IMR-90 (cell line): ENCODE results near the gene MAP1A. TPM values are rescaled to one million over a fixed set of nuclear protein-coding genes. Genes with fewer than 3 reads are reported as not detected.

Source experiments
- ATAC-seq: fragments of 200-7000 bp; cut with Tn5 transposase; 2 replicates; pipeline ENCODE4 v1.9.1; 2020; ENCODE audit warnings: low read depth, mild to moderate bottlenecking, moderate library complexity
- BruUV-seq: library from RNA; stranded (reverse); fragments of 400-500 nt; replicated peaks from 2 replicates; lab custom pipeline; 2021; lab: Mats Ljungman, UMichigan
- CTCF ChIA-PET: fragments of 300-600 bp; formaldehyde crosslinking; extraction: SDS; loops from one replicate; lab custom pipeline; 2021; ENCODE audit warnings: antibody characterized with exemption; lab: Yijun Ruan, JAX
- POLR2A ChIA-PET: fragments of 300-600 bp; sonication (Branson Sonifier 250); formaldehyde crosslinking; loops from one replicate; lab custom pipeline; 2022; ENCODE audit warnings: antibody characterized with exemption; ENCODE audit not compliant: unreplicated experiment; lab: Charles Lee
- DNase-seq: peaks from one replicate; pipeline ENCODE4 v3.0.0; 2013
- H2AFZ ChIP-seq: replicated peaks from 2 replicates; pipeline ENCODE3; 2013; ENCODE audit warnings: low read length, mild to moderate bottlenecking; ENCODE audit not compliant: poor library complexity
- H2AK5ac ChIP-seq: 2 replicates; pipeline ENCODE4 v1.6.1; 2013; ENCODE audit warnings: low read depth, low read length, inconsistent platforms
- H2AK9ac ChIP-seq: replicated peaks from 2 replicates; pipeline ENCODE3; 2013; ENCODE audit warnings: mild to moderate bottlenecking, low read depth, low read length, moderate library complexity; ENCODE audit not compliant: poor library complexity
- H2BK120ac ChIP-seq: 2 replicates; pipeline ENCODE4 v1.6.1; 2013; ENCODE audit warnings: low read depth, low read length, inconsistent platforms
- H2BK15ac ChIP-seq: 3 replicates; pipeline ENCODE4 v1.6.1; 2013; ENCODE audit warnings: low read depth, low read length, inconsistent platforms
- H2BK20ac ChIP-seq: 2 replicates; pipeline ENCODE4 v1.6.1; 2013; ENCODE audit warnings: low read depth, mild to moderate bottlenecking, inconsistent platforms, low read length, moderate library complexity
- H2BK5ac ChIP-seq: 2 replicates; pipeline ENCODE4 v1.6.1; 2013; ENCODE audit warnings: mild to moderate bottlenecking, low read depth, low read length, inconsistent platforms; ENCODE audit not compliant: poor library complexity, severe bottlenecking
- H3K14ac ChIP-seq: replicated peaks from 2 replicates; pipeline ENCODE4 v1.6.1; 2013; ENCODE audit warnings: low read depth, low read length, inconsistent platforms
- H3K18ac ChIP-seq: 2 replicates; pipeline ENCODE4 v1.6.1; 2013; ENCODE audit warnings: low read depth, low read length, control low read depth
- H3K23ac ChIP-seq: 2 replicates; pipeline ENCODE4 v1.6.1; 2013; ENCODE audit warnings: low read depth, low read length, inconsistent platforms
- H3K27ac ChIP-seq: 2 replicates; pipeline ENCODE4 v1.5.1; 2013; ENCODE audit warnings: mild to moderate bottlenecking, control low read depth, low read length; ENCODE audit not compliant: insufficient read depth
- H3K27me3 ChIP-seq: 2 replicates; pipeline ENCODE4 v1.6.1; 2013; ENCODE audit warnings: low read length; ENCODE audit not compliant: control insufficient read depth, insufficient read depth
- H3K36me3 ChIP-seq: 2 replicates; pipeline ENCODE4 v1.6.1; 2013; ENCODE audit warnings: low read length, mixed read lengths; ENCODE audit not compliant: control insufficient read depth, insufficient read depth
- H3K4ac ChIP-seq: 2 replicates; pipeline ENCODE4 v1.6.1; 2013; ENCODE audit warnings: low read depth, low read length, inconsistent platforms
- H3K4me1 ChIP-seq: 2 replicates; pipeline ENCODE4 v1.6.1; 2013; ENCODE audit warnings: low read length, mixed read lengths; ENCODE audit not compliant: control insufficient read depth, insufficient read depth
- H3K4me2 ChIP-seq: 2 replicates; pipeline ENCODE4 v1.6.1; 2013; ENCODE audit warnings: low read depth, mild to moderate bottlenecking, control low read depth, low read length, moderate library complexity
- H3K4me3 ChIP-seq: 2 replicates; pipeline ENCODE4 v1.5.1; 2013; ENCODE audit warnings: low read depth, mild to moderate bottlenecking, control low read depth, low read length, moderate library complexity; ENCODE audit not compliant: insufficient read depth
- H3K56ac ChIP-seq: 2 replicates; pipeline ENCODE4 v1.6.1; 2013; ENCODE audit warnings: low read length, inconsistent platforms; ENCODE audit not compliant: insufficient read depth; ENCODE audit errors: extremely low read depth
- H3K79me1 ChIP-seq, 2 experiments: 2 replicates each; pipeline ENCODE4 v1.6.1; 2013; ENCODE audit warnings: low read length in 2 of 2, inconsistent platforms in 1 of 2, low read depth in 1 of 2
- H3K9ac ChIP-seq: 2 replicates; pipeline ENCODE4 v1.6.1; 2013; ENCODE audit warnings: low read depth, low read length, control low read depth
- H3K9me1 ChIP-seq: 2 replicates; pipeline ENCODE4 v1.6.1; 2013; ENCODE audit warnings: low read length, inconsistent platforms; ENCODE audit not compliant: insufficient read depth
- H3K9me3 ChIP-seq: 2 replicates; pipeline ENCODE4 v1.6.1; 2013; ENCODE audit warnings: low read length; ENCODE audit not compliant: control insufficient read depth, insufficient read depth
- H4K20me1 ChIP-seq: 2 replicates; pipeline ENCODE4 v1.6.1; 2013; ENCODE audit warnings: low read length, inconsistent platforms; ENCODE audit not compliant: insufficient read depth
- H4K5ac ChIP-seq: 2 replicates; pipeline ENCODE4 v1.6.1; 2013; ENCODE audit warnings: mild to moderate bottlenecking, low read depth, low read length, control low read depth
- H4K8ac ChIP-seq, 2 experiments: 2 replicates each; pipeline ENCODE4 v1.6.1; 2013; ENCODE audit warnings: low read depth in 2 of 2, low read length in 2 of 2, control low read depth in 1 of 2, inconsistent platforms in 1 of 2
- H4K91ac ChIP-seq: 2 replicates; pipeline ENCODE4 v1.6.1; 2013; ENCODE audit warnings: low read depth, low read length, inconsistent platforms; ENCODE audit not compliant: insufficient read depth
- BHLHE40 ChIP-seq: fragments of 150-350 bp; IDR thresholded peaks from 2 replicates; pipeline ENCODE4 v1.6.1; 2016; ENCODE audit warnings: mild to moderate bottlenecking, low read depth, low read length
- CEBPB ChIP-seq: IDR thresholded peaks from 2 replicates; pipeline ENCODE4 v1.6.1; 2012; ENCODE audit warnings: low read depth, low read length, improper control_type of control experiment
- WGBS, 2 experiments: methylation state at CpG; one replicate each; pipeline versions ENCODE4 v1.1.5 to v1.1.7; 2013; ENCODE audit warnings: missing lambda C conversion rate in 2 of 2; ENCODE audit not compliant: insufficient read length in 1 of 2; ENCODE audit errors: extremely low coverage in 2 of 2; 5-methylcytosine and 5-hydroxymethylcytosine counted together
- dilution Hi-C: fragments of 300-500 bp; cut with HindIII; formaldehyde crosslinking; loops from one replicate; pipeline ENCODE4 v1.14.3; 2018; ENCODE audit warnings: low sequenced_read_pairs; ENCODE audit not compliant: unreplicated experiment
- in situ Hi-C: fragments of 300-500 bp; cut with MboI; formaldehyde crosslinking; loops from 3 replicates; pipeline ENCODE4 v1.14.3; 2019; ENCODE audit warnings: low sequenced_read_pairs, inconsistent platforms, mixed read lengths
- intact Hi-C: fragments of 100-400 bp; cut with micrococcal nuclease; formaldehyde crosslinking; loops from 2 replicates; pipeline ENCODE4 v1.10.0; 2022
- polyA plus RNA-seq, 3 experiments: library from polyadenylated mRNA; depleted of rRNA; stranded (reverse); fragments of >200 nt; gene quantifications; 2 replicates each; pipeline ENCODE4 v1.2.3, GENCODE V29; 2012; ENCODE audit warnings: low replicate concordance in 1 of 3
- total RNA-seq: library from RNA; depleted of rRNA; stranded (reverse); fragments of >200 nt; gene quantifications from 2 replicates; pipeline ENCODE4 v1.2.3, GENCODE V29; 2012

The MAP1A gene
- total and polyA plus RNA-seq, 2 of the 4 experiments (the other 2 are of a cell fraction), result 28.7 to 48.2 TPM

DNA sequence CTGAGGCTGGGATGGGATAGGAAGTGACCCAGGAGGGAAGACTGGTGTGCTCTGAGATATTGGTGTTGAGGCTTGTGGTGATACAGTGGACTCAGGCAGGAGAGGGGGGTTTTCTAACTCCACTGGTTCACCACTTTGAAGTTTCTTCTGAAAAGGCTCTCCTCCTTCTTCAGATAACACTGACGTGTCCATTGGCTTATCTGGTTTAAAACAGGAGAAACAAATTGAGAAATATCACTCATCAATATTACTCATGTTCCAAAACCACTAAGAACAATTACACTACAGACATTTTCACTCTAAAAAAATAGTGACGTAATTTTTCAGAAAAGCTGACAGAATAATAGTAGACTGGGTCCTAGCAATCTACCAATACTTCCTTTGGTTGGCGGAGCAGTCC, 47.5 kb upstream of the MAP1A start:
- Histone ChIP-seq H3K56ac (no peak overlapping the region), H3K18ac (no peak overlapping the region), H3K4me3 (no peak overlapping the region), H3K4me2 (no peak overlapping the region), H3K4ac (no peak overlapping the region), H3K23ac (no peak overlapping the region), H3K4me1 (peaks cover 17% of the 10 kb centered on the region), H2BK15ac (no peak overlapping the region), H3K9ac (no peak overlapping the region), H3K9me3 (no peaks in the 10 kb centered on the region), H4K8ac (0 out of 4 replicates have a peak overlapping the region, but pooled peaks of 1 of the 2 experiments have one; percentile 0), H3K79me1 (peaks cover 10 to 21% of the 10 kb centered on the region in 2 experiments), H2BK5ac (peak overlapping the region; percentile 13), H4K91ac (no peak overlapping the region), H2BK120ac (no peak overlapping the region), H3K36me3 (peaks cover 37% of the 10 kb centered on the region), H2AK9ac (no peak overlapping the region), H3K14ac (no peak overlapping the region), H2AK5ac (no peak overlapping the region; the same call in 1 of the 2 replicates), H3K27me3 (no peaks in the 10 kb centered on the region), H3K27ac (no peak overlapping the region), H3K9me1 (peaks cover 2% of the 10 kb centered on the region; the same call in 1 of the 2 replicates), H2BK20ac (no peak overlapping the region), H2AFZ (no peak overlapping the region), H4K5ac (no peak overlapping the region), H4K20me1 (no peaks in the 10 kb centered on the region)
- WGBS, 2 experiments, result 100% methylated on average over 1 of the region's 3 CpGs; no CpG with 5 or more reads in 1 of the 2 experiments
- intact Hi-C loops, result no loop called here
- no TSS peak for BruUV-seq
- in situ Hi-C loops, result no loop called here
- POLR2A ChIA-PET, result no interaction called here
- peak; percentile 82 for DNase-seq
- peak; percentile 68 for TF ChIP-seq CEBPB
- TF ChIP-seq BHLHE40, result no peak
- ATAC-seq, result no peak
- CTCF ChIA-PET, result no interaction called here
- dilution Hi-C loops, result no loop called here
